ENCODE data around the gene SNX32. TPM values are rescaled to one million over a fixed set of nuclear protein-coding genes. Genes with fewer than 3 reads are reported as not detected.

SNX32 gene
- total and polyA plus RNA-seq, 9 of the 15 experiments (the other 6 are each of a cell fraction or from before 2014, with no cell fraction given) = 0.03 TPM; not detected in 7

- no peak for TF ChIP-seq PHF21A (IDR thresholded peaks at IDR 0.05; ENCODE audit: borderline replicate concordance, low read depth)
- TF ChIP-seq KLF1 (tag; IDR thresholded peaks at IDR 0.05) = peak; percentile 56; the same call in 1 of the 2 replicates
- peak; percentile 18 for TF ChIP-seq RBBP5 (IDR thresholded peaks at IDR 0.05; ENCODE audit: borderline replicate concordance, insufficient read depth, low read length, poor library complexity, severe bottlenecking)
- no peak for TF ChIP-seq NFATC3 (IDR thresholded peaks at IDR 0.05)
- peak; percentile 90 for TF ChIP-seq CTBP1 (IDR thresholded peaks at IDR 0.05; ENCODE audit: borderline replicate concordance)
- TF ChIP-seq ZNF347 (CRISPR knock-in tag; IDR thresholded peaks at IDR 0.05; ENCODE audit: low read depth) = no peak
- no peak for TF ChIP-seq ZNF668 (CRISPR knock-in tag; IDR thresholded peaks at IDR 0.05)
- TF ChIP-seq TCFL5 (CRISPR knock-in tag; conservative IDR thresholded peaks at IDR 0.05) = no peak
- no peak for TF ChIP-seq MCM2 (IDR thresholded peaks at IDR 0.05; ENCODE audit: low read depth)
- TF ChIP-seq HDAC3 (IDR thresholded peaks at IDR 0.05; ENCODE audit: borderline replicate concordance, partially characterized antibody) = no peak
- no peak for TF ChIP-seq ZNF740 (CRISPR knock-in tag; IDR thresholded peaks at IDR 0.05)
- no peak for TF ChIP-seq ZNF740 (tag; IDR thresholded peaks at IDR 0.05)
- TF ChIP-seq ETS1 (conservative IDR thresholded peaks at IDR 0.05; ENCODE audit: control insufficient read depth, low read depth, low read length) = peak; percentile 82; the same call in 1 of the 2 replicates
- TF ChIP-seq SNIP1 (IDR thresholded peaks at IDR 0.05; ENCODE audit: low read depth) = no peak
- TF ChIP-seq FOS (IDR thresholded peaks at IDR 0.05; ENCODE audit: extremely low read depth, insufficient read length) = no peak
- 0 out of 3 replicates have a peak, but pooled peaks of 1 of the 2 experiments have one; percentile 23 for TF ChIP-seq CBX3 (IDR thresholded peaks at IDR 0.05; ENCODE audit: borderline replicate concordance in 1 of 2, low read length in 2 of 2)
- TF ChIP-seq FOXA3 (CRISPR knock-in tag; conservative IDR thresholded peaks at IDR 0.05 in 1 of 2, IDR thresholded peaks at IDR 0.05 in 1 of 2) = no peak
- no peak for TF ChIP-seq PATZ1 (CRISPR knock-in tag; IDR thresholded peaks at IDR 0.05; ENCODE audit: borderline replicate concordance)
- TF ChIP-seq PTTG1 (tag; IDR thresholded peaks at IDR 0.05; ENCODE audit: low read depth) = no peak
- no peak for TF ChIP-seq TAF15 (IDR thresholded peaks at IDR 0.05; ENCODE audit: low read depth, low read length)
- TF ChIP-seq NR2F6 (CRISPR knock-in tag; IDR thresholded peaks at IDR 0.05) = no peak
- no peak for TF ChIP-seq FOXA1 (IDR thresholded peaks at IDR 0.05; ENCODE audit: borderline replicate concordance)
- no peak for TF ChIP-seq PRMT5 (CRISPR knock-in tag; IDR thresholded peaks at IDR 0.05)
- TF ChIP-seq HDAC1 (IDR thresholded peaks at IDR 0.05) = peak in 1 of 2 experiments; percentile 63; a peak in 1 of 4 replicates
- TF ChIP-seq SMC3 (conservative IDR thresholded peaks at IDR 0.05; ENCODE audit: insufficient read depth, low read depth, low read length) = no peak
These were observed 66.5 kb downstream of the SNX32 start, which contains the start of gene FOSL1 (continued) for GRCh38 chr11:65900125-65900898.
